Body of pancreas (tissue), 4 donors: ENCODE data around the gene HABP2.

Experiments
- POLR2A ChIP-seq, 3 donors: fragments of 450-650 bp; IDR thresholded peaks; one replicate each; pipeline ENCODE4 v1.6.1; 2016; ENCODE audit warnings: antibody characterized with exemption in 3 of 3, mild to moderate bottlenecking in 2 of 3
- TF ChIP-seq, protein P1 (sequence below), 7 experiments: fragments of 450-650 bp in 4 of 7; fragments of 200-600 bp in 3 of 7; sonication (generic) in 3 of 7; IDR thresholded peaks; one replicate each; pipeline ENCODE4 v1.5.1; 2016 to 2019; ENCODE audit warnings: antibody characterized with exemption in 7 of 7

DNA sequence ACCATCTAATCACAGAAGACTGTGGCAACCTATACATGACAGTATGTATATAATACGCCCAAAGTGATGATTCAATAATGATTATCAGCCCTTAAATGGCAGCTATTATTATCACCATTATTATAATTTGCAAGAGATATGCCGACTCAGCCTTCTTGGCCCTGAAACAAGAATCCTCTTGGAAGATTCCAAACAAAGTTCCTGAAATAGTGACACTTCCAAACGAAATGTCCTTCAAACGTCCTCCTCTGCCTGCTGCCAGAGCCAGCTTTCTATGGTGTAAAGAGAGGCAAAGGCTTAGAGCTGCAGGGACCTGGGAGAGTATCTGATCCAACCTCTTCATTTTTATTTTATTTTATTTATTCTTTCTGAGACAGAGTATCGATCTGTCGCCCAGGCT lies 75.0 kb downstream of the HABP2 start:
- TF ChIP-seq, protein P1, sequence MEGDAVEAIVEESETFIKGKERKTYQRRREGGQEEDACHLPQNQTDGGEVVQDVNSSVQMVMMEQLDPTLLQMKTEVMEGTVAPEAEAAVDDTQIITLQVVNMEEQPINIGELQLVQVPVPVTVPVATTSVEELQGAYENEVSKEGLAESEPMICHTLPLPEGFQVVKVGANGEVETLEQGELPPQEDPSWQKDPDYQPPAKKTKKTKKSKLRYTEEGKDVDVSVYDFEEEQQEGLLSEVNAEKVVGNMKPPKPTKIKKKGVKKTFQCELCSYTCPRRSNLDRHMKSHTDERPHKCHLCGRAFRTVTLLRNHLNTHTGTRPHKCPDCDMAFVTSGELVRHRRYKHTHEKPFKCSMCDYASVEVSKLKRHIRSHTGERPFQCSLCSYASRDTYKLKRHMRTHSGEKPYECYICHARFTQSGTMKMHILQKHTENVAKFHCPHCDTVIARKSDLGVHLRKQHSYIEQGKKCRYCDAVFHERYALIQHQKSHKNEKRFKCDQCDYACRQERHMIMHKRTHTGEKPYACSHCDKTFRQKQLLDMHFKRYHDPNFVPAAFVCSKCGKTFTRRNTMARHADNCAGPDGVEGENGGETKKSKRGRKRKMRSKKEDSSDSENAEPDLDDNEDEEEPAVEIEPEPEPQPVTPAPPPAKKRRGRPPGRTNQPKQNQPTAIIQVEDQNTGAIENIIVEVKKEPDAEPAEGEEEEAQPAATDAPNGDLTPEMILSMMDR (IDR thresholded peaks at IDR 0.05), result no peak
- TF ChIP-seq POLR2A (IDR thresholded peaks at IDR 0.05), result no peak
